Spleen (tissue), 11 donors: ENCODE measurements around the gene WDR7. TPM values are rescaled to one million over a fixed set of nuclear protein-coding genes. Genes with fewer than 3 reads are reported as not detected.
"Not testable (repeated sequence)": the region's sequence is repeated elsewhere in the genome, so short reads cannot be mapped to it uniquely, and the experiment has no call there.

Experiments
- DNase-seq: peaks from one replicate; pipeline ENCODE4 v3.0.0-alpha.2; 2020
- H3K27ac ChIP-seq, 8 donors: fragments of 200-600 bp; sonication (generic) in 7 of 8; 1 replicate in 4 of 8; 2 replicates in 4 of 8; pipeline versions ENCODE4 v1.5.0 to v1.8.0; 2016 to 2021; ENCODE audit warnings: inconsistent platforms in 4 of 8, mild to moderate bottlenecking in 4 of 8, moderate library complexity in 1 of 8
- H3K27me3 ChIP-seq, 7 donors: fragments of 200-600 bp; sonication (generic) in 6 of 7; replicated peaks in 1 of 7; 1 replicate in 4 of 7; 2 replicates in 3 of 7; pipeline versions ENCODE4 v1.5.0 to v1.8.0; 2016 to 2021; ENCODE audit warnings: inconsistent platforms in 3 of 7, mild to moderate bottlenecking in 1 of 7
- H3K36me3 ChIP-seq, 6 donors: fragments of 200-600 bp; sonication (generic) in 5 of 6; 1 replicate in 4 of 6; 2 replicates in 2 of 6; pipeline versions ENCODE4 v1.5.0 to v1.8.0; 2016 to 2021; ENCODE audit warnings: inconsistent platforms in 2 of 6
- H3K4me1 ChIP-seq, 6 donors: fragments of 200-600 bp; sonication (generic) in 5 of 6; 1 replicate in 3 of 6; 2 replicates in 3 of 6; pipeline versions ENCODE4 v1.5.0 to v1.8.0; 2016 to 2021; ENCODE audit warnings: inconsistent platforms in 3 of 6
- H3K4me3 ChIP-seq, 8 donors: fragments of 200-600 bp; sonication (generic) in 7 of 8; 1 replicate in 4 of 8; 2 replicates in 4 of 8; pipeline versions ENCODE4 v1.5.0 to v1.8.0; 2016 to 2021; ENCODE audit warnings: inconsistent platforms in 4 of 8, mild to moderate bottlenecking in 4 of 8, moderate library complexity in 2 of 8
- H3K9me3 ChIP-seq, 8 donors: fragments of 200-600 bp; sonication (generic) in 7 of 8; 1 replicate in 4 of 8; 2 replicates in 4 of 8; pipeline versions ENCODE4 v1.5.0 to v1.8.0; 2016 to 2021; ENCODE audit warnings: inconsistent platforms in 4 of 8
- CTCF ChIP-seq, 11 experiments: fragments of 200-600 bp in 7 of 11; fragments of 450-650 bp in 4 of 11; sonication (generic) in 4 of 11; IDR thresholded peaks in 8 of 11; conservative IDR thresholded peaks in 3 of 11; 1 replicate in 7 of 11; 2 replicates in 4 of 11; pipeline versions ENCODE4 v1.4.0 to v1.8.0; 2016 to 2021; ENCODE audit warnings: antibody characterized with exemption in 11 of 11, inconsistent platforms in 4 of 11, mild to moderate bottlenecking in 1 of 11
- POLR2A ChIP-seq, 3 donors: fragments of 450-650 bp; IDR thresholded peaks; one replicate each; pipeline ENCODE4 v1.5.1; 2017; ENCODE audit warnings: antibody characterized with exemption in 3 of 3, mild to moderate bottlenecking in 1 of 3
- POLR2AphosphoS5 ChIP-seq, 3 donors: sonication (generic); formaldehyde crosslinking; IDR thresholded peaks; one replicate each; pipeline ENCODE4 v1.5.1; 2017; ENCODE audit warnings: antibody characterized with exemption in 3 of 3
- WGBS, 5 donors: extraction: QIAGEN DNeasy Blood & Tissue Kit in 3 of 5; methylation state at CpG; one replicate each; pipeline versions ENCODE4 v1.1.5 to v1.1.7; 2013 to 2018; 5-methylcytosine and 5-hydroxymethylcytosine counted together
- intact Hi-C: fragments of 100-400 bp; cut with DNase I; formaldehyde crosslinking; loops from one replicate; pipeline ENCODE4 v1.15.0; 2023; ENCODE audit warnings: low total_unique reads
- polyA plus RNA-seq, 3 donors: library from polyadenylated mRNA; stranded (reverse); fragments of 200-250 nt; gene quantifications; one replicate each; pipeline ENCODE4 v1.2.1, GENCODE V29; 2013
- total RNA-seq, 7 donors: library from RNA; depleted of rRNA in 3 of 7; stranded (reverse); fragments of >200 nt in 3 of 7; fragmentation: NEBNext Ultra II Directional in 4 of 7; extraction: Animal tissue kit (Norgen Biotek cat#: 25700) in 4 of 7; gene quantifications; one replicate each; pipeline versions ENCODE4 v1.1.0 to v1.2.1, GENCODE V29; 2016 to 2021
- donor health status: healthy with polysubstance abuse.
- donor health status: DM: no; HTN: no; CAD: no; lungs with moderate emphysema.
- donor health status: DM: no; HTN: no; CAD: no.
- donor health status: Bipolar disorder and iron deficiency.
- donor health status: healthy.
- donor health status: DM: no; HTN: no; CAD: no.
- donor health status: DM: yes; HTN: yes; CAD: no.

The WDR7 gene
- total and polyA plus RNA-seq, 10 donors: 2.8 to 55.9 (median 42.8) TPM

DNA sequence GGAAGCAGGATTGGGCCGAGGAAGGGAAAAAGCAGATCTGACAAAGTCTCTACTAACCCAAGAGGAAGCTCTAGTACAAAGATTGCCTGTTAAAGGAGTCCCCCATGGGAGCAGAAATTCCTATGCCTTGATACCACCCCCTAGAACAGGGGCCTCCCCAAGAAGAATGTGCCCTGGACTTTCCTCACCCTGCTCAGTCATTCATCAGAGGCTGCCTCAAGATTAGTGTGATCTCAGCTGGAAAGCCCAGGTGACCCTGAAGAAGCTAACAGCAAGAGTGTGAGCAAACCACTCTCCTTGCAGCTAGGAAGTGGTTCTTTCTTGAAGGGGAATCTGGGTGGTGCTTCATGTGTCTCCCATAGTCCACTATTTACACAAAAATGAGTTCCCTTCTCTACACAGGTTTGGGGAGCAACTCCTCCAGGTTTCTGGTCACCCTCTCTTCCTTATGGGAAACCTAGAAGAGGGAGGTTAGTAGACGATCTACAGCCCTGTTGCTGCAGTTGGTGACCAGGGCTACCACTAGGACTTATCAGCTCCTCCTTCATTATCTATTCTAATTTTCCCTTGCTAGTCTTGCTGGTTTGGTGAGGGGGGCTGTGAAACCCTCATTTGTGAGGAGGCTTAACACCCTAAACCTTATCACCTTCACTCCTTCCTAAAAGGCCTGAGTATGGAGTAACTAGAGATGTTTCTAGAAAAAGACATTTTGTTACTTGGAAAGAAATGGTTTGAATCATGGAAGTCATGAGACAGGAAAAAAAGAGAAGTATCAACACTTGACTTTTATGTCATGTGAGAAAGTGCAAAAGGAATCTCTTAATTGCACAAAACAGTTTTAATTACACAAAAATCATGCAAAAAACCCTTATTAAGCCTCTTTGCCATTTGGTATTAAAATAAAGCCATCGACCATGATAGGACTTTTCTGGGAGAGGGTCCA is 2.9 kb upstream of the WDR7 start:
- intact Hi-C loops: no loop called here
- Histone ChIP-seq H3K27ac (no peak overlapping the region), H3K36me3 (no peaks in the 10 kb centered on the region), H3K4me1 (peaks cover 9 to 43% (median 24%) of the 10 kb centered on the region in 6 donors), H3K4me3 (no peak overlapping the region), H3K9me3 (no peaks in the 10 kb centered on the region), H3K27me3 (no peaks in the 10 kb centered on the region)
- DNase-seq: no peak
- TF ChIP-seq POLR2AphosphoS5 (IDR thresholded peaks at IDR 0.05) (no peak), CTCF (IDR thresholded peaks at IDR 0.05 in 8 of 11, conservative IDR thresholded peaks at IDR 0.05 in 3 of 11) (no peak), POLR2A (IDR thresholded peaks at IDR 0.05) (no peak)
- WGBS, 5 donors: 74 to 83% (median 81%) methylated on average over 3 of the region's 3 CpGs

- peak overlapping the region in 2 of 8 donors; percentile 91 to 96 for H3K27ac ChIP-seq
- no peaks in the 10 kb centered on the region for H3K36me3 ChIP-seq
- no peaks in the 10 kb centered on the region for H3K27me3 ChIP-seq
- DNase-seq: no peak
- 88 to 100% (median 97%) methylated on average over 1 of the region's 1 CpG for WGBS, 5 donors
- H3K9me3 ChIP-seq: peaks cover 0 to 3% (median 0%) of the 10 kb centered on the region in 8 donors
- no peak for TF ChIP-seq POLR2AphosphoS5 (IDR thresholded peaks at IDR 0.05)
- TF ChIP-seq POLR2A (IDR thresholded peaks at IDR 0.05): no peak
- no peak for TF ChIP-seq CTCF (IDR thresholded peaks at IDR 0.05 in 8 of 11, conservative IDR thresholded peaks at IDR 0.05 in 3 of 11)
- intact Hi-C loops: no loop called here
- peaks cover 11 to 60% (median 34%) of the 10 kb centered on the region in 6 donors for H3K4me1 ChIP-seq
- H3K4me3 ChIP-seq: no peak overlapping the region
Measured at GRCh38 chr18:56649996-56650395, 1.2 kb upstream of the WDR7 start.

GRCh38 chr18:56651771-56652092 is 573 bp downstream of the WDR7 start:
- no peaks in the 10 kb centered on the region for H3K27me3 ChIP-seq
- intact Hi-C loops: no loop called here
- TF ChIP-seq CTCF (IDR thresholded peaks at IDR 0.05 in 8 of 11, conservative IDR thresholded peaks at IDR 0.05 in 3 of 11): no peak
- no peak for TF ChIP-seq POLR2A (IDR thresholded peaks at IDR 0.05)
- no peak for TF ChIP-seq POLR2AphosphoS5 (IDR thresholded peaks at IDR 0.05)
- no peaks in the 10 kb centered on the region for H3K36me3 ChIP-seq
- H3K27ac ChIP-seq: peak overlapping the region; percentile 82 to 96 (median 90)
- H3K4me1 ChIP-seq: peaks cover 13 to 66% (median 37%) of the 10 kb centered on the region in 6 donors
- H3K4me3 ChIP-seq: peak overlapping the region; percentile 69 to 97 (median 85)
- 9 to 17% (median 10%) methylated on average over 4 to 5 of the region's 5 CpGs for WGBS, 5 donors
- peaks cover 0 to 3% (median 0%) of the 10 kb centered on the region in 8 donors for H3K9me3 ChIP-seq
- DNase-seq: no peak

DNA sequence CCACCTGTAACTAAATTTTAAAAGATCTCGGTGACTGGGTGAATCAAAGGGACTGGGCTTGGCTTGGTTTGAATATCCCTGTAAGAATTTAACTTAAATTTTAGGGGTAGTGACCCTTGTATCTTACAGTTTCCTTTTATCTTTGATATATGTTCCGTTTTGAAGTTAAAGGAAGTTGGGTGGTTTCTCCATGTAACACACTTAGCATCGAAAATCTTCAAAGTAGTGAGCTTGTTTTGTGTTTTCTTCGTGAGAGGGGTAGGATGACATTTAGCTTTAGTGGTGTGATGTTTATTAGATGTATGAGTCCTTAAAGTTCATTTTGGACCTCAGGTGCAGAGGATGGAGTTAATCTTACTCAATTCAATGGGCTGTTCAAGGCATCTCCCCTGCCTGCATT is 1.6 kb downstream of the WDR7 start:
- Histone ChIP-seq H3K27ac (peak overlapping the region in 4 of 8 donors; percentile 12 to 93 (median 72)), H3K27me3 (no peaks in the 10 kb centered on the region), H3K9me3 (peaks cover 0 to 3% (median 0%) of the 10 kb centered on the region in 8 donors), H3K4me1 (peaks cover 13 to 58% (median 37%) of the 10 kb centered on the region in 6 donors), H3K36me3 (peaks cover 0 to 8% (median 0%) of the 10 kb centered on the region in 6 donors), H3K4me3 (peak overlapping the region in 2 of 8 donors; percentile 3 to 93)
- 32 to 49% (median 32%) methylated on average over 4 of the region's 4 CpGs for whole genome bisulfite sequencing, 5 donors
- no peak for TF ChIP-seq POLR2A (IDR thresholded peaks at IDR 0.05)
- TF ChIP-seq CTCF (IDR thresholded peaks at IDR 0.05 in 8 of 11, conservative IDR thresholded peaks at IDR 0.05 in 3 of 11): no peak
- no peak for TF ChIP-seq POLR2AphosphoS5 (IDR thresholded peaks at IDR 0.05)
- DNase-seq: no peak
- intact Hi-C loops: no loop called here

- intact Hi-C loops: not testable (repeated sequence)
Measured at GRCh38 chr18:56654280-56654679, 3.1 kb downstream of the WDR7 start.

More at GRCh38 chr18:56654280-56654679, 3.1 kb downstream of the WDR7 start:
- not testable (repeated sequence) for H3K9me3 ChIP-seq, DNase-seq, H3K27me3 ChIP-seq, H3K27ac ChIP-seq, H3K4me3 ChIP-seq
- Histone ChIP-seq H3K36me3 (peaks cover 0 to 15% (median 0%) of the 10 kb centered on the region in 6 donors), H3K4me1 (peaks cover 13 to 58% (median 37%) of the 10 kb centered on the region in 6 donors)
- 95 to 98% (median 96%) methylated on average over 7 of the region's 7 CpGs for WGBS, 5 donors
